Activated CD4-positive, alpha-beta memory T cell treated with anti-CD3 and anti-CD28 coated beads, Interleukin-2, amount 10 ng/mL, durations not matched to agents 7 days and 5 days (primary cell): Measurements from ENCODE around the gene CCDC78. TPM values are rescaled to one million over a fixed set of nuclear protein-coding genes. Genes with fewer than 3 reads are reported as not detected.
"Not testable (repeated sequence)": the region's sequence is repeated elsewhere in the genome, so short reads cannot be mapped to it uniquely, and the experiment has no call there.

ENCODE experiments used
- CTCF ChIA-PET: fragments of 350-600 bp; sonication (Branson Sonifier 250); formaldehyde crosslinking; loops from one replicate; lab custom pipeline; 2021; ENCODE audit warnings: antibody characterized with exemption, inconsistent platforms; lab: Charles Lee
- POLR2A ChIA-PET: fragments of 350-600 bp; sonication (Branson Sonifier 250); formaldehyde crosslinking; loops from one replicate; lab custom pipeline; 2021; ENCODE audit warnings: antibody characterized with exemption; lab: Charles Lee
- DNase-seq: peaks from one replicate; pipeline ENCODE4 v3.0.0-alpha.2; 2020
- H3K27ac Mint-ChIP-seq: one replicate; pipeline ENCODE4 v1.8.0; 2021; ENCODE audit warnings: mild to moderate bottlenecking, mixed read lengths
- H3K27me3 Mint-ChIP-seq: one replicate; pipeline ENCODE4 v1.8.0; 2021; ENCODE audit warnings: mixed read lengths
- H3K36me3 Mint-ChIP-seq: one replicate; pipeline ENCODE4 v1.8.0; 2021; ENCODE audit warnings: low read depth, mixed read lengths
- H3K4me1 Mint-ChIP-seq: one replicate; pipeline ENCODE4 v1.8.0; 2021; ENCODE audit warnings: mixed read lengths
- H3K4me3 Mint-ChIP-seq: one replicate; pipeline ENCODE4 v1.8.0; 2021; ENCODE audit warnings: mild to moderate bottlenecking, mixed read lengths
- H3K9me3 Mint-ChIP-seq: one replicate; pipeline ENCODE4 v1.8.0; 2021; ENCODE audit warnings: mixed read lengths
- total RNA-seq, 2 experiments: library from RNA; stranded (reverse); gene quantifications; one replicate each; pipeline ENCODE4 v1.2.3, GENCODE V29; 2021

The CCDC78 gene
- total RNA-seq, 2 experiments from 2014 or later: 1.9 to 2.3 TPM

DNA sequence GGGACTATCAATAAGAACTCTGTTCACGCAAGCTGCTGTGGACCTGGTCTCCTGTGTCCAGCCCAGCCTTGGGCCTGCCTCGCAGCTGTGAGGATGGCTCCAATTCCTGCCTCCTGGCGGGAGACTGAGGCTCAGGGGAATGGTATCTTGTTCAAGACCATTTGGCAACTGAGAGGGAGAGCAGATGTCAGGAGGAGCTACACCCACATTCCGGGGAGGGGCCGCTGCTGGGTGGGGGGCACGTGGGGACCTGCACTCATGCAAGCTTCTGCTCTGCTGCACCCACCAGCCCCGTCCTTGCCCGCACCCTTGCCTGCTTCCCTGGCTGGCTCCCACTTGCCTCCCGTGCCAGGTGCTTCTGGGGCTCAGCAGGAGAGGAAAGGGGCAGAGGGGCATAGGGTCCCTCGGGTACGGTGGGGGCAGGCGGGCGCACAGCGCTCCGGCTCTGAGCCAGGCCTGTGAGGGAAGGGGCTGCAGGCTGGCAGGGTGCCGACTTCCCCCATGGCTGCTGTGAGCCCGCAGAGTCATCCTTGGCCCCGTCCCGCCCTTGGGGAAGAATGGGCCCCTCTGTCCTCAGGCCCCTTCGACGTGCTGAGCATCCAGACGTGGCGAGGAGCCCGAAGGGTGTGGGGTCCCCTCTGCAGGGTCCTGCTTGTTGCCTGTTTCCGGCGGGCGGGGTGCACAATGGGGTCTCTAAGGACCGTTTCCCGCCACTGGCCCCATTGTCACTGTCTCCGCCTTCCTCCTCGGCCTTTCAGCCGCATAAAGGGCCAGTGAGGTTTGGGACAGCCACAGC, 8.6 kb downstream of the CCDC78 start:
- Mint-ChIP-seq H3K36me3 (no peaks in the 10 kb centered on the region), H3K4me3 (no peak overlapping the region), H3K9me3 (no peaks in the 10 kb centered on the region), H3K4me1 (peaks cover 19% of the 10 kb centered on the region), H3K27ac (no peak overlapping the region), H3K27me3 (peaks cover 15% of the 10 kb centered on the region)
- ChIA-PET POLR2A (interaction anchor here (0.8 to 3.1 kb wide), 3 partner anchors 8 to 23 kb away, joined by 4 to 15 read pairs (median 7); partner anchors contain the start of genes CCDC78, CIAO3 and HAGHL), CTCF (interaction anchor here (1.3 kb wide), 1 partner anchor 16 kb away, joined by 3 read pairs; no protein-coding TSS in a partner anchor)
- no peak for DNase-seq

DNA sequence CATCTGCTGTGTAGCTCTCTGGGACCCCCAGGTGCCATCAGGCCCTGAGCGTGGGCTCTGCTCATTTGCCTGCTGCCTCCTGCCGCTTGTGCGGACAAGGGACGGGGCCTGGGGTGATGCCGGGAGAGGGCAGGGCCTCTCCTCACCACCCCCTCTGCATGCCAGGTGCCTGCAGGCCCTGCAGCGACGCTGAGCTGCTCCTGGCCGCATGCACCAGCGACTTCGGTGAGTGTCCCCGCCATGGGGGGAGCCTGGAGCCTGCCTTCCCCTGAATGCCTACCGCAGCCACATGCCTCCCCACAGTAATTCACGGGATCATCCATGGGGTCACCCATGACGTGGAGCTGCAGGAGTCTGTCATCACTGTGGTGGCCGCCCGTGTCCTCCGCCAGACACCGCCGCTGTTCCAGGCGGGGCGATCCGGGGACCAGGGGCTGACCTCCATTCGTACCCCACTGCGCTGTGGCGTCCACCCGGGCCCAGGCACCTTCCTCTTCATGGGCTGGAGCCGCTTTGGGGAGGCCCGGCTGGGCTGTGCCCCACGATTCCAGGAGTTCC, 9.4 kb downstream of the CCDC78 start:
- Mint-ChIP-seq H3K4me3 (no peak overlapping the region), H3K27me3 (peaks cover 17% of the 10 kb centered on the region), H3K9me3 (no peaks in the 10 kb centered on the region), H3K4me1 (peaks cover 20% of the 10 kb centered on the region), H3K27ac (no peak overlapping the region), H3K36me3 (no peaks in the 10 kb centered on the region)
- DNase-seq: no peak
- CTCF ChIA-PET: interaction anchor here (1.0 to 1.4 kb wide), 3 partner anchors 17 to 68 kb away, joined by 3 to 5 read pairs (median 4); no protein-coding TSS in a partner anchor
- POLR2A ChIA-PET: interaction anchor here (0.8 to 3.1 kb wide), 5 partner anchors 9 to 27 kb away, joined by 4 to 15 read pairs (median 7); partner anchors contain the start of genes CCDC78, CIAO3, HAGHL and WDR24

DNA sequence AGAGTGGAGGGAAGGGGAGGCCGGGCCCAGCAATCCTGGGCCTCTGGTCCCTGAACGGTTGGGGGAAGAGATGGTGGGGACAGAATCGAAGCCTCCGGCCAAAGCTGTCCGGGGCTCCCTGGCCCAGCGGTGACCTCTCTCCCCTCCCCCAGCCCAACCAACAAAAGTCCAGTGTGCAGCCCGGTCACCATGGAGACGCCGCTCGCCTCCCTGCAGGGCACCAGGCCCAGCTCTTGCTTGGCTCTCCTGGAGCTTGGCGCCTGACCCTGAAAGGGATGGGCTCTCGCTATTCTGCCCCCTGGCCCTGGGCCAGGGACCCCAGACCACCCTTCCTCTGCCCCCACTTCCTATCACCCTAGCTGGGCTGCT, 10.1 kb downstream of the CCDC78 start:
- DNase-seq: no peak
- Mint-ChIP-seq H3K36me3 (no peaks in the 10 kb centered on the region), H3K9me3 (no peaks in the 10 kb centered on the region), H3K27ac (no peak overlapping the region), H3K27me3 (peaks cover 17% of the 10 kb centered on the region), H3K4me3 (peak overlapping the region; percentile 27), H3K4me1 (peaks cover 20% of the 10 kb centered on the region)
- ChIA-PET CTCF (interaction anchor here (0.6 to 2.1 kb wide), 7 partner anchors 9 to 1213 kb away, joined by 3 to 7 read pairs (median 4); no protein-coding TSS in a partner anchor), POLR2A (interaction anchor here (0.9 to 3.1 kb wide), 7 partner anchors 9 to 71 kb away, joined by 4 to 15 read pairs (median 5); partner anchors contain the start of genes CCDC78, HAGHL, RPUSD1 and WDR24)

DNA sequence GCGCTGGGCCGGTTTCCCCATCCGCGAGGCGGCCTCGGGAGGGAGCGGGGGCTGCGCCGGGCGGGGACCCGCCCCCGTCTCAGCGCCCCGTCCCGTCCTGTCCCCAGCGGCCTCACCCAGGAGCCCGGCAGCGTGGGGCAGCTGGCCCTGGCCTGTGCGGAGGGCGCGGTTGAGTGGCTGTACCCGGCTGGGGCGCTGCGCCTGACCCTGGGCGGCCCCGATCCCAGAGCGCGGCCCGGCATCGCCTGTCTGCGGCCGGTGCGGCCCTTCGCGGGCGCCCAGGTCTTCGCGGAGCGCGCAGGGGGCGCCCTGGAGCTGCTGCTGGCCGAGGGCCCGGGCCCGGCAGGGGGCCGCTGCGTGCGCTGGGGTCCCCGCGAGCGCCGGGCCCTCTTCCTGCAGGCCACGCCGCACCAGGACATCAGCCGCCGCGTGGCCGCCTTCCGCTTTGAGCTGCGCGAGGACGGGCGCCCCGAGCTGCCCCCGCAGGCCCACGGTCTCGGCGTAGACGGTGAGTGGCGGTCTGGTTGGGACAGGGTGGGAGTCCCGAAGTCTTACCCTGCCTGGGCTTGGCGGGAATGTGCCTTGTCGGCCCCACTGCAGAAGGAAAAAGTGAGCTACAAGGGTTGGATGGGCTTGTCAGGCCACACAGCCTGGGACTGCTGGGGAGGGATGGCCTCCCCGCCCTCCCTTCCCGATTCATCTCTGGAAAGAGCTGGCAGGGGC, 10.6 kb downstream of the CCDC78 start:
- peaks cover 17% of the 10 kb centered on the region for H3K27me3 Mint-ChIP-seq
- H3K27ac Mint-ChIP-seq: no peak overlapping the region
- H3K36me3 Mint-ChIP-seq: no peaks in the 10 kb centered on the region
- H3K4me1 Mint-ChIP-seq: peaks cover 19% of the 10 kb centered on the region
- peak overlapping the region; percentile 43 for H3K4me3 Mint-ChIP-seq
- ChIA-PET CTCF (interaction anchor here (0.6 to 2.1 kb wide), 7 partner anchors 9 to 1214 kb away, joined by 3 to 7 read pairs (median 4); no protein-coding TSS in a partner anchor), POLR2A (interaction anchor here (0.9 to 3.1 kb wide), 7 partner anchors 10 to 72 kb away, joined by 4 to 15 read pairs (median 5); partner anchors contain the start of genes CCDC78, HAGHL, RPUSD1 and WDR24)
- H3K9me3 Mint-ChIP-seq: no peaks in the 10 kb centered on the region
- no peak for DNase-seq

DNA sequence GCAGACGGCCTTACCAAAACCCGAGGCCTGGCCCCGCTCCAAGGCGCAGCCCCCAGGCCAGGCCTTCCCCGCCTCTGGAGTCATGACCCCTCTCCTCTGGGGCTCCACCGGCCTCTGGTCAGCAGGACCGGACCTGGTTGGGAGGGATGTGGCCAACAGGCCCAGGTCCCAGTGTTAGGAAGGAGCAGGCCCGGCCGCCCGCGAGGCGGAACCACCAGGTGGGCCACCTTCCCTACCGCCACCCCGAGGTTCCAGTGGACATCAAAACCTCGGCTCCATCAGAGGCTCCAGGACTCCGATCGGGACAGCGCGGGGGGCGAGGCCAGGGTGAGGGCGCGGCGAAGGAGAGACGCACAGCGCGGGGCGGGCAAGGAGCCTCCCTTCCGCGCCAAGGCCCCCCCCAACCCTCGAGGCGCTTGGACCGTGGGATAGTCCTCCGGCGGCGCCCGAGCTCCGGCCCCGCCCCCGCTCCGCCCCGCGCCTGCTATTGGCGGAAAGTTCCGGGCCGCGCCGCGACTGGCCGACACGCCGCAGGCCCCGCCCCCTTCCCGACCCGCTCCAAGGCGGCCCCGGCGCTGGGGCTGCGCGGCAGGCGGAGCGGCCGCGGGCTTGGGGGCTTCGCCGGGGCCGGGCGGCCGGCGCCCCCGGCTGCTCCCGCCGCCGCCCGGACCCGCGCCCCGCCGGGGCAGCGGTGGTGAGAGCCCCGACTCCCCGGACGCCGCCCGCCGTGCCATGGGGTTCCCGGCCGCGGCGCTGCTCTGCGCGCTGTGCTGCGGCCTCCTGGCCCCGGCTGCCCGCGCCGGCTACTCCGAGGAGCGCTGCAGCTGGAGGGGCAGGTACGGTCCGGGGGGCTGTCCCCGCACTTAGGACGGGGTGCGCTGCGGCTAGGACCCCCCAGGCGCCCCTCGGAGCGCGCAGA, 11.4 kb downstream of the CCDC78 start, which contains the start of gene METRN:
METRN (plus strand) TSS at position 561 of the 919 bp plus-strand sequence; CDS start at position 733, 172 bp downstream.
- Mint-ChIP-seq H3K36me3 (no peaks in the 10 kb centered on the region), H3K9me3 (no peaks in the 10 kb centered on the region), H3K4me3 (peak within 1 kb of the TSS; percentile 43), H3K27me3 (peaks cover 17% of the 10 kb centered on the region), H3K27ac (no peak within 1 kb of the TSS), H3K4me1 (peaks cover 11% of the 10 kb centered on the region)
- ChIA-PET POLR2A (interaction anchor here (1.3 to 3.1 kb wide), 4 partner anchors 11 to 73 kb away, joined by 4 to 15 read pairs (median 7); partner anchors contain the start of genes CCDC78 and RPUSD1), CTCF (interaction anchor here (1.6 to 2.1 kb wide), 2 partner anchors 12 to 21 kb away, joined by 4 to 7 read pairs; no protein-coding TSS in a partner anchor)
- DNase-seq: peak; percentile 89

DNA sequence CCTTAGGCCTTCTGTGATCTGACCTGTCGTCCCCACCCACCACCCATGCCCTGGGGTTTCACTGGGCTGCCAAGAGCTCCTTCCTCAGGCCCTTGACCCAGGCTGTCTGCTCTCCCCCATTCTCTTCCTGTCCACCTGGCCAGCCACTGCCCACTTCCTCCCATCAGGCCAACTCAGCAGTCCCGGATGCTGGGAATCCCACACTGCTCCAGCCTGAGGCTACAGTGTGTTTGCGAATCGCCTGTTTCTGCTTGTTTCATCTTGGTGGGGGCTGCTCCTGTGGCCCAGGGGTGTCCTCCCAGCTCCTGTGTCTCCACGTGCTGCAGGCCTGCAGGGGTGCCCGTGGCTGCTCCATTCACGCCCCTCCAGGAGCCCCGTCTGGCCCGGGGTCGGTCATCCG, 12.2 kb downstream of the CCDC78 start:
- ChIA-PET POLR2A (no interaction called here), CTCF (interaction anchor here (2.5 to 2.6 kb wide), 2 partner anchors 19 to 72 kb away, joined by 10 to 23 read pairs; no protein-coding TSS in a partner anchor)
- H3K27me3 Mint-ChIP-seq: peaks cover 22% of the 10 kb centered on the region
- H3K4me3 Mint-ChIP-seq: no peak overlapping the region
- no peak for DNase-seq
- peaks cover 6% of the 10 kb centered on the region for H3K4me1 Mint-ChIP-seq
- H3K9me3 Mint-ChIP-seq: no peaks in the 10 kb centered on the region
- H3K27ac Mint-ChIP-seq: no peak overlapping the region
- H3K36me3 Mint-ChIP-seq: no peaks in the 10 kb centered on the region

DNA sequence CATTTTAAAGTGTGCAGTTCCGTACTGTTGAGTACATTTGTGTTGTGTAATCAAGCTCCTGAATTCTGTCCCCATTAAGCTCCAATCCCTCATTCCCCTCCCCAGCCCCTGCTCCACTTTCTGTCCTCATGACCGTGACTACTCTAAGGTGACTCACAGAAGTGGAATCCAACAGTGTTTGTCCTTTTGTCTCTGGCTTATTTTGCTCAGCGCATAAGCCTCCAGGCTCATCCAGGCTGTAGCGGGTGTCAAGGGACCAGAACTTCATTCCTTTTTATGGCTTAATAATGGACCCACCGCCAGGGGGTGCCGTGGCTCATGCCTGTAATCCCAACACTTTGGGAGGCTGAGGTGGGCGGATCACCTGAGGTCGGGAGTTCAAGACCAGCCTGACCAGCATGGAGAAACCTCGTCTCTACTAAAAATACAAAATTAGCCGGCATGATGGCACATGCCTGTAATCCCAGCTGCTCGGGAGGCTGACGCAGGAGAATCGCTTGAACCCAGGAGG, 13.4 kb downstream of the CCDC78 start:
- peak; percentile 59 for DNase-seq
- H3K9me3 Mint-ChIP-seq, H3K27ac Mint-ChIP-seq, H3K4me3 Mint-ChIP-seq, H3K36me3 Mint-ChIP-seq, H3K4me1 Mint-ChIP-seq: not testable (repeated sequence)
- ChIA-PET POLR2A (interaction anchor here (0.6 kb wide), 1 partner anchor 326 kb away, joined by 3 read pairs; no protein-coding TSS in a partner anchor), CTCF (interaction anchor here (0.7 to 2.6 kb wide), 15 partner anchors 9 to 390 kb away, joined by 3 to 23 read pairs (median 6); partner anchors contain the start of genes CCDC78, CHTF18, CIAO3 and HAGHL)
- H3K27me3 Mint-ChIP-seq: peaks cover 31% of the 10 kb centered on the region

DNA sequence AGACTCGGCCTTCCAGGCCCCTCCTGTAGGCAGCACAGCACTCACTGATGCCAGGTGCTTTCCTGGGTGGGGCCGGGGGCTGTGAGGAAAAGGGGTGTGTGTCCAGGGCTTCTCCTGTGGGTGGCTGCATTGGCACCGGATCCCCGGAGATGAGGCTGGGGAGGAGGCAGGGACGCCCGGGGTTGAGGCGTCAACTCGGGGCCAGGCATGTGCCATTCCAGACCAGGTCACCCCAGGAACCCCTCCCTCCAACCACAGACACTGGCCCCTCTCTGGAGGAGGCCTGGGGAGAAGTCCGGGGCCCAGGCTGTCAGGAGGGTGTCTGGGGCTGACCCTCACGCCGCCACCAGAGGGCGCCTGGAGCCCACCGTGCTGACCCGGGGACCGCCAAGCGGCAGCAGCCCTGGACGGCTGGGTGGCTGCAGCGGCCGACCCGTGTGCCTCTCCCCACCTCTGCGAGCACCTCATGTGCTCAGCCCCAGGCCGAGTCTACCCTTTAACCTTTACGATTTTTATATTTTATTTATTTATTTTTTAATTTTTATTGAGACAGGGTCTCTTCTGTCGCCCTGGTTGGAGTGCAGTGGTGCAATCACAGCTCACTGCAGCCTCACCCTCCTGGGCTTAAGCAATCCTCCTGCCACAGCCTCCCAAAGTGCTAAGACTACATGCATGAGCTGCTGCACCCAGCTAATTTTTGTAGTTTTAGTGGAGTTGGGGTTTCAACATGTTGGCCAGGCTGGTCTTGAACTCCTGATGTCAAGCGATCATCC, 14.5 kb downstream of the CCDC78 start:
- peaks cover 39% of the 10 kb centered on the region for H3K27me3 Mint-ChIP-seq
- no peaks in the 10 kb centered on the region for H3K36me3 Mint-ChIP-seq
- peaks cover 4% of the 10 kb centered on the region for H3K4me1 Mint-ChIP-seq
- H3K4me3 Mint-ChIP-seq: no peak overlapping the region
- peak; percentile 81 for DNase-seq
- POLR2A ChIA-PET: no interaction called here
- CTCF ChIA-PET: interaction anchor here (0.7 to 2.6 kb wide), 16 partner anchors 8 to 391 kb away, joined by 3 to 23 read pairs (median 5); partner anchors contain the start of genes ANTKMT, CCDC78, CHTF18 and CIAO3
- H3K27ac Mint-ChIP-seq: no peak overlapping the region
- H3K9me3 Mint-ChIP-seq: no peaks in the 10 kb centered on the region

DNA sequence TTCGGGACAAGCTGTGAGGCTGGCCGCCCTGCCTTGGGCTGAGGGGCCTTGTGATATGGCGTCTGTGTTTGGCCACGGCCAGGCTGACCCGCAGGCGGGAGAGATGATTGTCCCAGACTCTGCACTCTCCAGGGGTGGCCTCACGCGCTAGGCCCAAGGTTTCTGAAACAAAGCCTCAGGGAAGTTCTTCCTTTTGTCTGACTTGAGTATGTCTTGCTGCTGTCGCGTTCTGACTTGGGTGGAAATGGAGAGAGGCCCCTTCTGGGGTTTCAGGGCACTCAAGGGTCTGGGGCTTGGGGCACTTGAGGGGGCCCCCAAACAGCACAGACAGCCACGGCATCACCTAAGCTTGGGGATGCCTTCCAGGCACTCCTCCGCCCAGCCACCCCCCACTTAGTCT, 15.2 kb downstream of the CCDC78 start:
- peaks cover 41% of the 10 kb centered on the region for H3K27me3 Mint-ChIP-seq
- POLR2A ChIA-PET: no interaction called here
- H3K36me3 Mint-ChIP-seq: no peaks in the 10 kb centered on the region
- no peaks in the 10 kb centered on the region for H3K9me3 Mint-ChIP-seq
- H3K27ac Mint-ChIP-seq: no peak overlapping the region
- CTCF ChIA-PET: interaction anchor here (1.1 to 1.9 kb wide), 4 partner anchors 12 to 77 kb away, joined by 3 to 10 read pairs (median 4); partner anchors contain the start of genes CHTF18, CIAO3 and RPUSD1
- H3K4me1 Mint-ChIP-seq: peaks cover 4% of the 10 kb centered on the region
- DNase-seq: no peak
- no peak overlapping the region for H3K4me3 Mint-ChIP-seq

DNA sequence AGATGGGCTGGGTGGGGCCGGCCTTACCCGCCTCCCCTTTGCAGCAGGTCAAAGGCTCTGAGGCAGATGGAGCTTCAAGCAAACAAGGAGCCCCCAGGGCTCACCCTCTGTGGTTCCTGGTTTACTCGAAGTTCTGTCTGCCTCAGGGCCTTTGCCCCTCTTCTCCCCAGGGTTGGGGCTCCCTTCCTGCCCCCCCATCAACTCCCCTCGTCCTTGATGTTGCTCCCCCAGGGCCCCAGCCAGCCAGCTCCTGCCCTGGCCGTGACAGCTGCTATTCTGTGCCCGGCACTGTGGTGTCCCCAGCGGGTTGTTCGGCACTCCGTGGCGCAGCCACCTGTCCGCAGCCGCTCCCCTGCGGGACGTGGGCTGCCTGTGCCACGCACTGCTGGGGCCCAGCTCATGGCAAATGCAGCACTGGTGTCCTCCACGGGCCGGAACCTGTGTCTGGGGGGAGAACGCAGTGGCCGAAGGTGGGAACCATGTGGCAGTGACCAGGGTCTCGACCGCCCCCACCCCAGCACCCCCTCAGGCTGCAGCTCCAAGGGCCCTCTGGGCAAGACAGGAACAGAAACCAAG, 15.7 kb downstream of the CCDC78 start:
- H3K36me3 Mint-ChIP-seq: no peaks in the 10 kb centered on the region
- H3K27me3 Mint-ChIP-seq: peaks cover 37% of the 10 kb centered on the region
- peaks cover 3% of the 10 kb centered on the region for H3K4me1 Mint-ChIP-seq
- POLR2A ChIA-PET: no interaction called here
- H3K4me3 Mint-ChIP-seq: no peak overlapping the region
- no peaks in the 10 kb centered on the region for H3K9me3 Mint-ChIP-seq
- CTCF ChIA-PET: interaction anchor here (0.5 to 1.9 kb wide), 8 partner anchors 9 to 78 kb away, joined by 3 to 10 read pairs (median 4); partner anchors contain the start of genes ANTKMT, CHTF18, CIAO3 and RPUSD1
- DNase-seq: no peak
- H3K27ac Mint-ChIP-seq: no peak overlapping the region
